HG02571 (cell line): ENCODE results near the gene HECW1.
"Not testable (repeated sequence)": the region's sequence is repeated elsewhere in the genome, so short reads cannot be mapped to it uniquely, and the experiment has no call there.

ENCODE experiments used
- ATAC-seq: cut with Tn5 transposase; IDR thresholded peaks from one replicate; pipeline ENCODE4 v1.9.1; 2021; ENCODE audit warnings: mild to moderate bottlenecking, moderate library complexity; ENCODE audit not compliant: unreplicated experiment

The HECW1 gene

DNA sequence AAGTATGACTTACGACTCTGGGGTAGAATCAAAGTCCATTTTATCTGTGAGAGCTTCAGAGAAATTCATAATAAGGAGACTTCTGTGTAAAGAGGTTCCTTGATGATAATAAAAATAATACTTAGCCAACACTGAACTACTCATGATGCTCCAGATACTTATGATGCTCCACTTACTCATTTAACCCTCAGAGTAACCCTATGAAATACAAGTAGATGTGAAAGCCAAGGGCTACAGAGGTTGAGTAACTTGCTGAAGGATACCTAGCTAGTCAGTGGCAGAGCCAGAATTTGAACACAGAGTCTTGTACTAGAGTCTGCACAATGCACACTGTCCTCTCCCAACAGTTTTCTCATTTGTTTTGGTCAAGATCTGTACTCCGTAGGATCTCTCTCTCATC, 89.5 kb downstream of the HECW1 start:
- no peak for ATAC-seq

DNA sequence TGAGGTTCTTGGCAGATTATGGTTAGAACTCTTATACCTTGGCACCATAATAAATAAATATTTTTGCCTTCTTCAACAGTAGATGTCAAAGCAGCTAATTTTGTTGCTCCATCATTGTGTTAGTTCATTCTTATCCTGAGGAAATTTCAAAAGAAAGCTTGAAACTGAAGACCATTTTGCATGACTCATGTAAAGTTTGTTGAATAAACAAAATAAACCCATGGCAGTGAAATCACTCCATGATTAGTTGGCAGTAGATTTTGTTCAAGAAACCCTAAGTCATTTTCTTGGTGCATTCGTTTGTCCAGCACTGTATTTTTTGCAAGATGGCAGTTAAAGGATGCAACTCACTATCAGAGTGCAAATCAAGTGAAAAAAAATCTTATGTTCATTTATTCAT, 91.6 kb downstream of the HECW1 start:
- no peak for ATAC-seq

DNA sequence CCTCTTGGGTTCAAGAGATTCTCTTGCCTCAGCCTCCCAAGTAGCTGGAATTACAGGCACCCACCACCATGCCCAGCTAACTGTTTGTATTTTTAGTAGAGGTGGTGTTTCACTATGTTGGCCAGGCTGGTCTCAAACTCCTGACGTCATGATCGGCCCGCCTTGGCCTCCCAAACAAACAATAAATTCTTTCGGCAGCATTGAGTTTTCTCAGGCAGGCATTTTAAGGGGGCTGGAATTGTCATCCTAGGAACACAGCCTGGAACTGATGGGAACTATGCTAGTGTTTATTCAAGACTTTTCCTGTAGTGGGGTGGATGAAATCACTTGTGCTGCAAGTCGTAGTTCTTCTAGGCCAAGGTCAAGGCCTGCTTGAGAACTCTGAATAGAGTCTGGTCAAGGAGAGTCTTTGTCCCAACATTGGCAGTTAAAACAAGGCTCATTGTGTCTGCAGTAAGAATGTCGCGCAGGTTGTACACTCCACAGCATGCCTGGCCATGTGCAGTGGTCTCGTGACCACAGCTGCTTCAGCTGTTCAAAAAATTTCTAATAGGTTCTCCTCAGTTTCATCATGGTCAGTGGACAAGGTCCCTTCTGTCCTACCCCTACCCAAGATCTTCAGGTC, 92.8 kb downstream of the HECW1 start:
- no peak for ATAC-seq

DNA sequence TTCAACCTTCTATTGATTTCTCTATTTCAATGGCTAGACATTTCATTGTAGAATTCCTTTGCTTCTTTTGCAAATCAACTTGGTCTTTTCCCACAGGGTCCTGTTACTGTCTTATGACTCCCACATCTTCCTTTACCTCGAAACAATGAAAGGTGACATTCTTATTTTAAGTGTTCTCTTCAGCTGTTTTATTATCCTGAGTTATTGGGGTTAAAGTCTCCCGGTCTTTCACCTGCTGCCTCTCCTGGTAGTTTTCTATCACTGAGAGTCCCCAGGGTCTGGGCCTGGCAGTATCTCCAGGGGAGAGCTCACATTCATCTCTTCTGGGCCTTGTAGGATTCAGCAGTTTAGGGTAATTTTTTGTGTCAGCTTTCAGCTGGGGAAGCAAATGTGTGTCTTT, 95.8 kb downstream of the HECW1 start:
- ATAC-seq = no peak

DNA sequence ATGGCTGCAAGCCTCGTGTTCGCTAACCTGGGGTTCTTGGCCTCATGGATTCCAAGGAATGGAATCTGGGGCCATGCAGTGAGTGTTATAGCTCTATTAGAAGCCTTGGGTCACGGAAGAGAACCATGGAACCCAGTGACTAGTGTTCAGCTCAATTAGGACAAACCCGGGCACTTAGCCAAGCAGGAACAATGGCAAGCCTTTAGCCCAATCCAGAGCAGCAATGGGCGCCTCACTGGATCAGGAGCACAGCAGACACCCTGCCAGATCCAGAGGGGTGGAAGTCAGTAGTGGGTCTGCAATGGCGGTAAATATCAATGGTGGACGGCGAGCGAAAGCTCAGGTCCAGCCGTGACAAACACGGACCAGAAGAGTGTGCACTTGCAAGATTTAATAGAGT, 98.1 kb downstream of the HECW1 start:
- not testable (repeated sequence) for ATAC-seq

DNA sequence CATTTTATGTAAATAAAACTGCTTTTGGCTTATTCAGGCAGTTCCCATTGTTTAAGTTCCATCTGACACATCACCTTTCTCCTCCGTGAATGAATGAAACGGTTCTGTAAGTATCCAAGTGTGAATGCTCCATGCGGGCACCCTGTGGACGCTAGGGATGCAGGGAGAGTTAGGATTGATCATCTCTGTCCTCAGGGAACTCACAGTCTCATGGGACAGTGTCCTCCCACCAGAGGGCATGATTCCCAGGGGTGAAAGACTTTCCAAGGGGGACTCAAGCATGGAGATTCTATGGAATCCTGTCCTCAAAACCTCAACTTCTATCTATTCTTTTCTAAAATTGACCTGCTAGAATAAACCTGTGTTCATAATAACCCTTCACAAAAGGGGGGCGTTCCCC, 98.8 kb downstream of the HECW1 start:
- no peak for ATAC-seq

DNA sequence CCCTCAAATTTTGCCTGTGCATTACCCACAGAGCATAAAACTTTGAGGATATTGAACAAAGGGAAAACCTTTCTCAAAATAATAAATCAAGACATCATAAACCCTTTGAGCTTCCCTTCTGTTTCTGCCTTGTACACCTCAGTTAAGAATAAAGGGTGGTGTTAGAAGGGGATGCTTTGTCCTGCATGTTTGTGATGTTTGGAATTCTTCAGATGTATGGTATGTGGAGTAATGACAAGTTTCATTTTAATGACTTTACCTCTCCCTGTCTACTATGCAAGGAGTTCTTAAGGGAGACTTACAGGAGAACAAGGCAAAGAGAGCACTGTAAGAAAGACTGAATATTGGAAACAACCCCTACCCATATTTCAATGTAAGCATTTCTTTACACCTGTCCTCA, 99.2 kb downstream of the HECW1 start:
- ATAC-seq = no peak

DNA sequence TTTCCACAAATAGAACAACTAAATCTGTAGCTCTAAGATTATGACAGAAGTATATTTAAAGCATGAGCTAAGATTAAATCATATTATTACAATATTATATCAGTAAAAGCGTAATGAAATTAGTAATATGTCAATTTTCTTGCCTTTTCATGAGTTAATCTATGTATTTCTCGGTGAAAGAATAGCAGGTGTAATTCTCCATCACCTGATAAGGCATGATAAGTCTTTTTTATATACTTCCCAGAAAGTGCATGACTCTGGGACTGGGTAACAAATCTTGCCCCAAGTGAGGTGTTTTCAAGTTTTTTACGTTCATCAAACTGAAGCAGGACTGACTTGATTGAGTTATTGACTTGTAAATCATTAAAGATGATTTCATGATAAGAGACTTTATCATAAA, 100.5 kb downstream of the HECW1 start:
- ATAC-seq = no peak

DNA sequence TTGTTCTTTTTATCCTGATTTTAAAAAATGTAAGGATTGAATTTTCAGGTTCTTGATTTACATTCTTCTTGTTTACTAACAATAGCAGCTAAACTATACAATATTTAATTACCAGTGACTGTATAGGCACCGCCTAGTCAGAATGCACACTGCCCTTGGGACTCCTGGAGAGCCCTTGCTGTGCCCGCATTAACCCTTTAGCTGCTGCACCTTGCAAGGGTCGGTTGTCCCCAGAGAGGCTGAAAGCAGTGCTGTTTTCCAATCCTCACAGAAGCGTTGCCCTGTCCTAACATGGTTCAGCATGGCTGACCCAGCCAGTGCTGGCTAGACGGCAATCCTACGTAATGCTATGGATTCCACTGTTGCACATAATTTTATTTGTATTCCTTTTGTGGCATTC, 102.6 kb downstream of the HECW1 start:
- ATAC-seq = no peak

DNA sequence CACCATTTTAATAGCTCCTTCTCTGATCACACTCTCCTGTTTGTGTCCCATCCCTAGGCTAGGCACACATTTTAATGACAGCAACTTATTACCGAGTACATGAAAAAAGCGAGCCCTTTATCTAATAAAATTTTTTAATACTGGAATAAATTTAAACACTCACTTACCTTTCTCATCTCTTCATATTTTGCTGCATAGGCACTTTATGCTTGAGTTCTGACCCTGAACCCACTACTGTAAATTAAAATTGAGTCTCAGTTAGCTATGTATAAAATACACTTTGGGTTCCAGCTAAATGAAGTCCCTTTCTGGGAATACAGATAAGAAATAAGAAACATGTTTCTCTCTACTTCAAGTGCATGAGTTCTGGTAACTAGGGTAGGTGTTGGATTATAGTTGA, 104.6 kb downstream of the HECW1 start:
- ATAC-seq = no peak

DNA sequence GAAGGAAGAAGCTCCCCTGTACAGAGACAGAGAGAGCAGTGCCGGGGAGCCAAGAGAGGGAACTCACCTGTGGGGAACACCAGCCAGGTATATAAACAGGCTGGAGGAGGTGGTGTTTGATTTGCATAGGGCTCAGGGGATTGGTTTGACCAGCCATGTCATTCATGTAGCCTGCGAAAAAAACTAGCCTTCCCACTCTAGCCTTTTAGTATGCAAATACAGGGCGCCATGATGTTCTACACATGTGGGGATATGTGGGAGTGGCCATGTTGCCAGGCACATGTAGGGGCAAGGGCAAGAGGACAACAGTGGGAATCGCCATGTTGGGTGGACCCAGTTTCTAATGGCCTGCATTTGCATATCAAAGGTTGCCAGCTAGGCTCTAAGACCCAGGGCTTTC, 106.5 kb downstream of the HECW1 start:
- not testable (repeated sequence) for ATAC-seq

DNA sequence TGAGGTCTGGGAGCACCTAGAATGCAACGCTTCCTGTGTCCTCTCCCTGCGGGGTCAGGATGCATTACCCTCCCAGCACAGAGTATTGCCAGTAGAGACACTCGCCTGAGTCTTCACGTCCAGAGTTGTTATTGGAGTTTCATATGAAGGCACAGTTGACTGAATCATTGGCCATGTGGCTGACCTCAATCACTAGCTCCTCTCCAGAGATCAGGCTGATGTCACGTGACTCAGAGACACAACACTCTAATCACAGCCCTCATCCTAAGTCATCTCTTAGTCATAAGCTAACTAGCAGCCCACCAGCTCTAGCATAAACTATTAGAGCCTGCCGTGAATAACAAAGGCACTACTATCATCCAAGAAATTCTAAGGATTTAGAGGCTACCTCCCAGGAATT, 107.8 kb downstream of the HECW1 start:
- no peak for ATAC-seq

DNA sequence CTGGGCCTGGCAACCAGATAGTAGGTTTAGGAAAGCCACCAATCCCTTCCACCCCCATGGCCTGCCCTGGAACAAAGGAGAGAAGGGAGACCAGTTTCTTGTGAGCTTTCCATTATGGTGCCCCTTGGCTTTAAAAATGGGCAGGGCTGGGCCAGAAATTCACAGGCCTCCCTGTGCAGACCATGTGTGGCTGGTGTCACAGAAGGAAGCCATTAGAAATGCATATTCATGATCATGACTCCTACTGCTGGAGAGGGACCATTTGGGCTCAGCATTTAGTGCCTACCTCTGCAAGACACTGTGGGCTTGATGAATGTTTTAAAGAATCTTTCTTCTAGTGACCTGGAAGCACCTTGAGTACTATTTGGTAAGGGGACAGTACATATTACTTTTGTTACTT, 108.3 kb downstream of the HECW1 start:
- ATAC-seq = no peak

DNA sequence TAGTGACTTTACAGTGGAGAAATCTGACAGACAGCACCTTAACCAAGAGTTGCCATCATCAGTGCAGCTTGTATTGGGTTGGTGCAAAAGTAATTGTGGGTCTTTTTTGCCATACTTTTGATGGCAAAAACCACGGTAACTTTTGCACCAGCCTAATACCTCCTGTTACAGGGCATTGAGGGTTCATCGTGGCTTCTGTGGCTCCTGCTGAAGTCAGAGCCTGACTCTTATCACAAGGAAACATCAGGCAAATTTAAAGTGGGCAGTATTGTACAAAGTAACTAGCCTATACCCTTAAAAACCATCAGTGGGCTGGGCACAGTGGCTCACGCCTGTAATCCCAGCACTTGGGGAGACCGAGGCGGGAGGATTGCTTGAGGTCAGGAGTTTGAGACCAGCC, 117.4 kb downstream of the HECW1 start:
- no peak for ATAC-seq

DNA sequence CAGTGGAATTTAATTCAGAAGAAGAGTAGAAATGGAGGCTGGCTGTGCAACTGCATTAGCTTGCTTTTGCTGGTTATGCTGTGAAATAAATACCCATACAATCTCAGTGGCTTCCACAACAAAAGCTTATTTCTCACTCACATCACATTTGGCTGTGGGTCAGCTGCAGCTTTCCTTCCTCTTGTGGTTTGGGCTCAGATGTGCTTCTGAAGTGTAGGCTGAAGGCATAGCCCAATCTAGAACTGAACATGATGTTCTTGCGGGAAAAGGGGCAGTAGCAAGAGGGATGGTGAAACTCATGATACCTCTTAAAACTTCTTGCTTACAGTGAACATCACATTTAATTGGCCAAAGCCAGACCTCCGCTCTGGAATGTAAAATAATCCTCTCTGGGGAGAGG, 119.9 kb downstream of the HECW1 start:
- no peak for ATAC-seq

DNA sequence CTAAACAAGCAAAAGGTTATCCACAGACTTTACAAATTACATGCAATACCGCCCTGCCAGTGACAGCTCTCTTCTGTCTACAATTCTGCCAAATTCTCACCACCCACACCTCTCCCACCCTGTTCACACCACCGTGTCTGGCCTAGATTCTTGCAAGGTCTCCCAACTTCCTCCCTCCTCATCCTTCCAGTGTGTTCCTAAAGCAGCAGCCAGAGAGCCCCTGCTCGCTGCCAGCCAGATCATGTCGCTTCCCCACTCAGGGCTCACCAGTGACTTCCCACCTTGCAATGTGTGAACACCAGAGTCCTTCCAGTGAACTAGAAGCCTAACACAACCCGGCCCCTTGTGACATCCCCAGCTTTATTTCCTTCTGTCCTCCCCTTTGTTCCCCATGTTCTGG, 121.6 kb downstream of the HECW1 start:
- no peak for ATAC-seq

DNA sequence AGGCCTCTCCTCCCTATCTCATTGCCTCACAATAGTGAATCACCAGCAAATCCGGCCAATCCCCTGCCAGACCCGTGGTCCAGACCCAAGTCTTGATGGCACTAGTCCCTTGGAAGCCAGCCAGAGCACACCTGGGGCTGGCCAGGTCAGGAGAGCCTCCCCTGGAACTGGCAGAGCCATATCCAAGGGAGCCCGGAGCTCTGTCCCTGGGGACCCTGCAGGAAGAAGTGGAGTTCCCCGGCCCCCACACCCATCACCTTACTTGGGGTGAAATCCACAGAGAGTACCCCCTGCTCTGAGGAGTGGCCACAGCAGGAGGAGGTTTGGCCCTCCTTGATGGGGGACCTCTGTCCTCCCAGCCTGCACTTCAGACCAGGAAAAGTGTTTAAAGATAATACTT, 122.5 kb downstream of the HECW1 start:
- ATAC-seq = no peak

DNA sequence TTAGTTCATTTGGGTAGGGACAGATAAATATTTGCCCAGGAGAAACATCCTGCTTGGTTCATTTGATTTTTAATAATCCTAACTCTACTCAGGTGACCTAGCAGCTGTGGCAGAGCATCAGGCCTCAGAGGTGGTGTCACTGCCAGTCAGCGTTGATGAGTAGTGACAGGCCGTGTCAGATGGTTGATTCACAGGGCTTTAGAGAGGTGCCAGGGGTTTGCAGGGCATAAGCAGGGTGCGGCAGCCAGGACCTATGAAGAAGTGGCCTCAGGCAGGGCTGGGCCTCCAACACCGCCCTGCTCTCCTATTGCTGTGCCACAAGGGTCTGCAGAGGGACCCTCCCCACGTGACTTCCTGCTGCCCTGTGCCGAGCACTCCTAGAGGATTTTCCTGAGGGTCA, 128.1 kb downstream of the HECW1 start:
- ATAC-seq = no peak

DNA sequence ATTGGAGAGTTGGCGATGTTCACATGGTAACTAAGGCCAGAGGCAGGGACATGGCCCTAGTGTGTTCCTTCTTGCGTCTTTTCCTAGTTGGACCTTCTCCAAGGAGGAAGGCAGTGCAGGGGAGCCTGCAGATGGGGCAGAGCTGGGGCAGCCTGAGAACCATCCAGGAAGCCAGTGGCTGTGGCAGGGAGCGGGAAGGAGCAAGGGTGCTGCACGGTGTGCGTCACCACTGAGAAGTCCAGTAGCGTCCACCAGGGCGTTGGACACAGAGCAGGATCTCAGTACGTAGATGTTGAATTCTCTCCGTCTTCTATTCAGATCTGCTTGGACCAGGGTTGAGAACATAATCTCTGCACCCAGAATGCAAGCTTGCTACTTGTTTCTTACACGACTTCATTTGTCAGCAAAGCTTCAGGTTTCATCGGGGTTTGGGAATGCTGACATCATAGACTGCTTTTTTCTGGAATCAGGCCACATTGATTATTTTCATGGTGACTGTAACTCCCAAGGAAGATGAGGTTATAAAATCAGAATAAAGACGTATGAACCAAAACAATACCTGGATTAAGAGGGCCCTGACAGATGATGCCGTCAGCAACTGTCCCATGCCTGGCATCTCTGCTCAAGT, 130.3 kb downstream of the HECW1 start:
- no peak for ATAC-seq

DNA sequence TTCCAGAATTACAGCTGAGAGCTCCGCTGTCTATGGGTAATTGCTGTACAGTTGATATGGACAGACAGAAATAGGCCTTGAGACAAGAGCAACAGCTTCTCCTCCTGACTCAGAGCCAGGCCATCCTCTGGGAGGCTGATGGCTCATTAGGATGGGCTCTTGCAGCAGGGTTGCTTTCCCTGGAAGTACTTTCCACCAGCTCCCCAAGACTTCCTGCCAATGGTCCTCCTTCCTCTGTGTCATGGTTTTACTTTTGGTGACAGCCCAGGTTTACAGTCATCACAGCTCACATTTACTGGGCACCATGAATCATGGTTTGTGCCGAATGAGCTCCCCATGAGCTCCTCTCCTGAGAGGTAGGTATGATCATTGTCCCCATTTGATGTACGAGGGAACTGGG, 131.8 kb downstream of the HECW1 start:
- no peak for ATAC-seq

DNA sequence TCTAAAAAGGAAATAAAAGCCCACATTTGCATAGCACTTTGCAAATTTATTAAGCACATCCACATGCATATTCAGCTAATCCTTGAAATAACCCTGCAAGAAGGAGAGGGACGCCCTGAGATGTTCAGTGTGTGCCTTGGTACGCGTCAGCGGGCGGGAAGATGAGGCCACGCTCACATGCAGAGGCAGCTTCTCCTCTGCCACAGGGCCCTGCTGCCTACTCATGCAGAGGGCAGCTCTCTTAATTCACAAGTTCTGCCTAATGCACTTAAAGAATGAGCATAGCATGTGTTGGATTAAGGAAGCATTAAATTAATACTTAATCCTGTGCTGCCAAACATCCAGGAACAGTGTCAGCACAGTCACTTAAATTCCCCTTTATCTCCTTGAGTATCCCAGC, 132.3 kb downstream of the HECW1 start:
- no peak for ATAC-seq

DNA sequence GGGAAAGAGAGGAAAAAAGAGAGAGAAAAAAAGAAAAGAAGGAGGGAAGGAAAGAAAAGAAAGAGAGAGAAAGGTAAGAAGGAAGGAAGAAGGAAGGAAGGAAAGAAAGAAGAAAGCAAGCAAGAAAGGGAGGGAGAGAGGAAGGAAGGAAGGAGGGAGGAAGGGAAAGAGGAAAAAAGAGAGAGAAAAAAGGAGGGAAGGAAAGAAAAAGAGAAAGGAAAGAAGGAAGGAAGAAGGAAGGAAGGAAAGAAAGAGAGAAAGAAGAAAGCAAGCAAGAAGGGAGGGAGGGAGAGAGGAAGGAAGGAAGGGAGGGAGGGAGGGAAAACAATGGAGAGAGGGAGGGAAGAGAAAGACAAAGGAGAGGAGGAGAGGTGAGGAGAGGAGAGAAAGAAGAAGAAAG, 135.3 kb downstream of the HECW1 start:
- no peak for ATAC-seq

DNA sequence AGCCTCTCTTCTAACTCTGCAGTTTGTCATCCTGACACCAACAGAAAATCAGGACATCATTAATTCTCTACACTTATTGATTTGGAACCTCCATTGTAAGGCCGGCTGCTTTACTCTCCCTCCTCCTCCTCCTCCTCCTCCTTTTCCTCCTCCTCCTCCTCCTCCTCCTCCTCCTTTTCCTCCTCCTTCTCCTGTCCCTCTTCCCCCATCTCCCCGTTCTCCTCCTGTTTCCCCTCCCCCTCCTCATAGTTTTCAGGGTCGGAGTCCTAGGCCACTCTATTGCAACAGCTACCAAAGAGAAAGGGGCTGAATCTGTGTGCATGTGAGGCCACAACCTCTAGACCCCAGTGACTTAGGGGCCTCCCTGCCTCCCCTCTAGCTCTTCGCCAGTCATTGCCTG, 136.1 kb downstream of the HECW1 start:
- no peak for ATAC-seq
